HL-60 (cell line): ENCODE results near the gene PIERCE2.

ENCODE experiments used
- DNase-seq, 2 experiments: peaks; one replicate each; pipeline ENCODE4 v3.0.0-alpha.2; 2010 to 2020; ENCODE audit warnings: low read depth in 1 of 2, low spot score in 1 of 2
- H3K27ac ChIP-seq: fragments of 250-450 bp; sonication (Bioruptor Pico); replicated peaks from 2 replicates; pipeline ENCODE4 v1.5.1; 2020; ENCODE audit warnings: mild to moderate bottlenecking, moderate library complexity
- H3K27me3 ChIP-seq: fragments of 250-450 bp; sonication (Bioruptor Pico); 2 replicates; pipeline ENCODE4 v1.5.1; 2021; ENCODE audit warnings: mild to moderate bottlenecking, moderate library complexity; ENCODE audit not compliant: insufficient read depth, poor library complexity, severe bottlenecking
- H3K4me3 ChIP-seq: replicated peaks from 2 replicates; pipeline ENCODE4 v1.5.1; 2011; ENCODE audit warnings: mild to moderate bottlenecking, control low read depth, low read length; ENCODE audit not compliant: insufficient read depth
- CTCF ChIP-seq: IDR thresholded peaks from one replicate; pipeline ENCODE4 v1.5.1; 2011; ENCODE audit warnings: low read length, control low read depth, inconsistent platforms; ENCODE audit not compliant: insufficient read depth
- GABPA ChIP-seq: IDR thresholded peaks from 2 replicates; pipeline ENCODE4 v1.6.1; 2012; ENCODE audit warnings: low read depth
- POLR2AphosphoS5 ChIP-seq: IDR thresholded peaks from 2 replicates; pipeline ENCODE4 v1.6.1; 2012; ENCODE audit warnings: low read depth
- SPI1 ChIP-seq: IDR thresholded peaks from 2 replicates; pipeline ENCODE4 v1.6.1; 2012; ENCODE audit warnings: low read depth, mild to moderate bottlenecking, borderline replicate concordance
- TF ChIP-seq, protein P1 (sequence below): IDR thresholded peaks from 2 replicates; pipeline ENCODE4 v1.6.1; 2012; ENCODE audit warnings: low read depth; ENCODE audit not compliant: insufficient replicate concordance

Gene PIERCE2

DNA sequence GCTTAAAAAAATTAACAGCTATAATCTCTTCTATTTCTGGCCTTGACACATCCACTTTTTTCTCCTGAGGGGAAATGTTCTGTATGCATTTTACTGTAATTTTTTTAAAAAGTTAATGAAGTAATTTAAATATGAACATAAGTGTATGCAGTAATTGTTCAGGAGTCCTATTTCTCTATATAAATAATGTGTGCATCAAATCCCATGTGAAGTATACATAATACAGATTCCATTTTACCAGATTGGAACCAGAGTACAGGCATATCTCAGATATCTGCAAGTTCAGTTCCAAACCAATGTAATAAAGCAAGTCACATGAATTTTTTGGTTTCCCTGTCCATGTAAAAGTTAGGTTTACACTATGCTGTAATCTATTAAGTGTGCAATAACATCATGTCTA is 26.7 kb upstream of the PIERCE2 start:
- TF ChIP-seq GABPA = no peak
- no peak for TF ChIP-seq SPI1
- no peak for TF ChIP-seq POLR2AphosphoS5
- TF ChIP-seq, protein P1, sequence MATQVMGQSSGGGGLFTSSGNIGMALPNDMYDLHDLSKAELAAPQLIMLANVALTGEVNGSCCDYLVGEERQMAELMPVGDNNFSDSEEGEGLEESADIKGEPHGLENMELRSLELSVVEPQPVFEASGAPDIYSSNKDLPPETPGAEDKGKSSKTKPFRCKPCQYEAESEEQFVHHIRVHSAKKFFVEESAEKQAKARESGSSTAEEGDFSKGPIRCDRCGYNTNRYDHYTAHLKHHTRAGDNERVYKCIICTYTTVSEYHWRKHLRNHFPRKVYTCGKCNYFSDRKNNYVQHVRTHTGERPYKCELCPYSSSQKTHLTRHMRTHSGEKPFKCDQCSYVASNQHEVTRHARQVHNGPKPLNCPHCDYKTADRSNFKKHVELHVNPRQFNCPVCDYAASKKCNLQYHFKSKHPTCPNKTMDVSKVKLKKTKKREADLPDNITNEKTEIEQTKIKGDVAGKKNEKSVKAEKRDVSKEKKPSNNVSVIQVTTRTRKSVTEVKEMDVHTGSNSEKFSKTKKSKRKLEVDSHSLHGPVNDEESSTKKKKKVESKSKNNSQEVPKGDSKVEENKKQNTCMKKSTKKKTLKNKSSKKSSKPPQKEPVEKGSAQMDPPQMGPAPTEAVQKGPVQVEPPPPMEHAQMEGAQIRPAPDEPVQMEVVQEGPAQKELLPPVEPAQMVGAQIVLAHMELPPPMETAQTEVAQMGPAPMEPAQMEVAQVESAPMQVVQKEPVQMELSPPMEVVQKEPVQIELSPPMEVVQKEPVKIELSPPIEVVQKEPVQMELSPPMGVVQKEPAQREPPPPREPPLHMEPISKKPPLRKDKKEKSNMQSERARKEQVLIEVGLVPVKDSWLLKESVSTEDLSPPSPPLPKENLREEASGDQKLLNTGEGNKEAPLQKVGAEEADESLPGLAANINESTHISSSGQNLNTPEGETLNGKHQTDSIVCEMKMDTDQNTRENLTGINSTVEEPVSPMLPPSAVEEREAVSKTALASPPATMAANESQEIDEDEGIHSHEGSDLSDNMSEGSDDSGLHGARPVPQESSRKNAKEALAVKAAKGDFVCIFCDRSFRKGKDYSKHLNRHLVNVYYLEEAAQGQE = no peak
- no peak for TF ChIP-seq CTCF
- no peak for DNase-seq
- no peak overlapping the region for H3K4me3 ChIP-seq
- no peak overlapping the region for H3K27ac ChIP-seq
- no peaks in the 10 kb centered on the region for H3K27me3 ChIP-seq

- H3K27ac ChIP-seq = no peak overlapping the region
- no peak for DNase-seq
- H3K4me3 ChIP-seq = no peak overlapping the region
- no peaks in the 10 kb centered on the region for H3K27me3 ChIP-seq
- TF ChIP-seq, protein P1 = no peak
- no peak for TF ChIP-seq POLR2AphosphoS5
- TF ChIP-seq GABPA = no peak
- TF ChIP-seq SPI1 = no peak
- TF ChIP-seq CTCF = no peak
These were observed 24.6 kb upstream of the PIERCE2 start for GRCh38 chr15:55383687-55384086.

- Histone ChIP-seq H3K27ac (no peak overlapping the region), H3K4me3 (no peak overlapping the region), H3K27me3 (no peaks in the 10 kb centered on the region)
- DNase-seq = no peak
- TF ChIP-seq, protein P1 = no peak
- TF ChIP-seq POLR2AphosphoS5 (no peak), SPI1 (no peak), CTCF (no peak), GABPA (no peak)
These were observed 21.3 kb upstream of the PIERCE2 start for GRCh38 chr15:55387027-55387426.
